GM23338 (cell line): ENCODE results near the gene CLIP1.

Experiments
- CTCF ChIP-seq, 2 experiments: fragments of 200-600 bp in 1 of 2; sonication (generic) in 1 of 2; conservative IDR thresholded peaks; 2 replicates each; pipeline versions ENCODE4 v1.5.1 to v1.6.1; 2016 to 2017; ENCODE audit warnings: antibody characterized with exemption in 2 of 2, low read depth in 2 of 2, mild to moderate bottlenecking in 2 of 2, moderate library complexity in 1 of 2
- EZH2phosphoT487 ChIP-seq: fragments of 200-600 bp; sonication (generic); IDR thresholded peaks from one replicate; pipeline ENCODE4 v1.8.1; 2018; ENCODE audit warnings: antibody characterized with exemption; ENCODE audit not compliant: unreplicated experiment

DNA sequence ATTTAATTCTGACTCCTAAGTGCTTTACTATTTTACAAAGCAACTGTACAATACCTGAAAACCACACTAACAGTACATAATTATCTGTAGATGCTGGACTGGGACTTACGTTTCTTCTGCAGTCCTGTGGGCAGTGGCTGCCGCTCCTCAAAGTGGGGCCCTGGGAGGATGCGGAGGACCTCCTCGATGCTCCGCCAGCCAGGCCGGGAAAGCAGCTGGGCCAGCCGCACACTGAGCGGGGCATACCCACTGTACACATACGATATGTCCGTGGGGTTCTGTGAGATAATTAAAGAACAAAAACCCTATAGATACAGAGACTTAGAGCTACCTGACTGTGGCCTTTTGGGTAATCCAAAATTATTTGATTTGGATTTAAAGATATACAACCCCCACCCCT lies 189.8 kb downstream of the CLIP1 start:
- no peak for TF ChIP-seq CTCF (conservative IDR thresholded peaks at IDR 0.05; ENCODE audit: low read depth in 2 of 2)
- no peak for TF ChIP-seq EZH2phosphoT487
